AG09319 (cell line): ENCODE results near the gene TLCD2.

Source experiments
- DNase-seq: peaks from one replicate; pipeline ENCODE4 v3.0.0-alpha.2; 2010; ENCODE audit warnings: low read depth; ENCODE audit errors: extremely low read depth
- TF ChIP-seq, protein P1 (sequence below): IDR thresholded peaks from 2 replicates; pipeline ENCODE4 v1.5.1; 2011; ENCODE audit warnings: low read depth, mild to moderate bottlenecking, inconsistent platforms, low read length, moderate library complexity

TLCD2 gene

DNA sequence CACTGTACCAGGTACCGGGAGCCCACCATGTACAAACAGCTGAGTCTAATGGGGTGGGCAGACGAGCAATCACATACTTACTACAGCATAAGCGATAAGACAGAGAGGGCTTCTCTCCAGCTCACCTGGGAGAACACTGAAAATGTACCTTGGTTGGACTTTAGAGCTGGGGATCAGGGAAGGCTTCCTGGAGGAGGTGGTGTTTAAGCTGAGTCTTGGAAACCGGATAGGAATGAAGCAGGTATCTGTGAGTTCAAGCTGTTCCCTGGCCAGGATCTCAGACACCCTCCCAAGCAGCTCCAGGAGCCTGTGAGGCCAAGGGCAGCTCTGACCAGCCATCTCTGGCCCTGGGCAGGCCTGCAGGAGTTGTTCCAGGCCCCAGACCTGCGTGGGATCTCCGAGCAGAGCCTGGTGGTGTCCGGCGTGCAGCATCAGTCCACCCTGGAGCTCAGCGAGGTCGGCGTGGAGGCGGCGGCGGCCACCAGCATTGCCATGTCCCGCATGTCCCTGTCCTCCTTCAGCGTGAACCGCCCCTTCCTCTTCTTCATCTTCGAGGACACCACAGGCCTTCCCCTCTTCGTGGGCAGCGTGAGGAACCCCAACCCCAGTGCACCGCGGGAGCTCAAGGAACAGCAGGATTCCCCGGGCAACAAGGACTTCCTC lies 43.7 kb upstream of the TLCD2 start:
- no peak for DNase-seq
- TF ChIP-seq, protein P1, sequence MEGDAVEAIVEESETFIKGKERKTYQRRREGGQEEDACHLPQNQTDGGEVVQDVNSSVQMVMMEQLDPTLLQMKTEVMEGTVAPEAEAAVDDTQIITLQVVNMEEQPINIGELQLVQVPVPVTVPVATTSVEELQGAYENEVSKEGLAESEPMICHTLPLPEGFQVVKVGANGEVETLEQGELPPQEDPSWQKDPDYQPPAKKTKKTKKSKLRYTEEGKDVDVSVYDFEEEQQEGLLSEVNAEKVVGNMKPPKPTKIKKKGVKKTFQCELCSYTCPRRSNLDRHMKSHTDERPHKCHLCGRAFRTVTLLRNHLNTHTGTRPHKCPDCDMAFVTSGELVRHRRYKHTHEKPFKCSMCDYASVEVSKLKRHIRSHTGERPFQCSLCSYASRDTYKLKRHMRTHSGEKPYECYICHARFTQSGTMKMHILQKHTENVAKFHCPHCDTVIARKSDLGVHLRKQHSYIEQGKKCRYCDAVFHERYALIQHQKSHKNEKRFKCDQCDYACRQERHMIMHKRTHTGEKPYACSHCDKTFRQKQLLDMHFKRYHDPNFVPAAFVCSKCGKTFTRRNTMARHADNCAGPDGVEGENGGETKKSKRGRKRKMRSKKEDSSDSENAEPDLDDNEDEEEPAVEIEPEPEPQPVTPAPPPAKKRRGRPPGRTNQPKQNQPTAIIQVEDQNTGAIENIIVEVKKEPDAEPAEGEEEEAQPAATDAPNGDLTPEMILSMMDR, result no peak

DNA sequence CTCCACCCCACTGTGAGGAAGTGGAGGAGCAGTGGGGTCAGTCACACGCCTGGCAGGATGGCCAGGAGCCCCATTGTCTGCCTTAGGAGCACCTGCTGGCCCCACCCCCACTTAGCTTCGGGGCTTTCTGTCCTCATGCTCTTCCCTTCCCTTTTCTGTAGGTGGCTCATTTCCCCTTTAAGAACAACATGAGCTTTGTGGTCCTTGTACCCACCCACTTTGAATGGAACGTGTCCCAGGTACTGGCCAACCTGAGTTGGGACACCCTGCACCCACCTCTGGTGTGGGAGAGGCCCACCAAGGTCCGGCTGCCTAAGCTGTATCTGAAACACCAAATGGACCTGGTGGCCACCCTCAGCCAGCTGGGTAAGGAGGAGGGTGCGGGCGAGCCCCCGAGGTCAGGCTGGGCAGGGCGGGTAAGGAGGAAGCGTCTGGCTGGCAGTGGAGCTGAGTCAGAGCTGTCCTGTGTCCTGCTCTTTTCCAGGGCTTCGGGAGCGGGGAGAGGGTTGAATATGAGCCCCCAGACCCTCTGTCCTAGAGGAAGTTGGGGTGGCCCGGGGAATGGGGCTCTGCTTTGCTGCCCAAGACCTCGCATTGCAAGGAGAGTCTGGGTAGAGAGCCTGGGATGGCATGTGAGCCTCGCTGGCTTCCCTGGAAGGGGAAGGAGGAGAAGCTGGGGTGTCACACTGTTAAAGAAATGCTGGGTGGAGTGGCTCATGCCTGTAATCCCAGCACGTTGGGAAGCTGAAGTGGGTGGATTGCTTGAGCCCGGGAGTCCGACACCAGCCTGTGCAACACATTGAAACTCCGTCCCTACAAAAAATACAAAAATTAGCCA lies 42.5 kb upstream of the TLCD2 start:
- DNase-seq, result no peak
- TF ChIP-seq, protein P1, result no peak

DNA sequence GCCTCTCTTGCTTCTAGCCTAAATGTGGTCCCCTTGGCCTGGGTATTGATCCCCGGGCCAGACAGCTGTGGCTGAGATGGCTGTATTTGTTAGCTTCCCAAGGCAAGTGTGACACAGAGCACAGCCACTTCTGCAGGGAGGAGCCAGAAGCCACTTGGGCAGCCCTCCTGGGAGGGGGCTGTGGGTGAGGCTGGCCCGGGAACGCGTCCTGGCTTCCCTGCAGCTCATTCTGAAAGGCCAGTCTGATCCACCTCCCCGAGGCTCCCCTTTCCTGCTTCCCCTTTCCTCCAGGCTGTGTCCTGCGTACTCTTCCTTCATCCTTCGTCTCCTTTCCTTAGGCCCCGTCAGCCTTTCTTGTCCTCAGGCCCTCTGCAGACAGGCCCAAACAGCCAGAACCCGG lies 40.5 kb upstream of the TLCD2 start:
- no peak for DNase-seq
- TF ChIP-seq, protein P1, result no peak

DNA sequence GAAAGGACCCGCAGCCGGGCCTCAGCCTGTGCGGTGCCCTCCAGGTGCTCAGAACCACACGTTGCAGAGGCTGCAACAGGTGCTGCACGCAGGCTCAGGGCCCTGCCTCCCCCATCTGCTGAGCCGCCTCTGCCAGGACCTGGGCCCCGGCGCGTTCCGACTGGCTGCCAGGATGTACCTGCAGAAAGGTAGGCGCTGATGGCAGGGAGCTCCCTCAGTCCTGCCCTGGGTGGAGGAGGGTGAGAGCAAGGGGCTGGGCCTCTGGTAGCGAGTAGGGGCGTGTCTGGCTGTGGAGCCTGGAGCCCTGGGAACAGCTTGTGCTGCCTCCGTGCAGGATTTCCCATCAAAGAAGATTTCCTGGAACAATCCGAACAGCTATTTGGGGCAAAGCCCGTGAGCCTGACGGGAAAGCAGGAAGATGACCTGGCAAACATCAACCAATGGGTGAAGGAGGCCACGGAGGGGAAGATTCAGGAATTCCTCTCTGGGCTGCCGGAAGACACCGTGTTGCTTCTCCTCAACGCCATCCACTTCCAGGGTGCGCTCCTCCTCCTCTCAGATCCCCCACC lies 36.9 kb upstream of the TLCD2 start:
- TF ChIP-seq, protein P1, result no peak

DNA sequence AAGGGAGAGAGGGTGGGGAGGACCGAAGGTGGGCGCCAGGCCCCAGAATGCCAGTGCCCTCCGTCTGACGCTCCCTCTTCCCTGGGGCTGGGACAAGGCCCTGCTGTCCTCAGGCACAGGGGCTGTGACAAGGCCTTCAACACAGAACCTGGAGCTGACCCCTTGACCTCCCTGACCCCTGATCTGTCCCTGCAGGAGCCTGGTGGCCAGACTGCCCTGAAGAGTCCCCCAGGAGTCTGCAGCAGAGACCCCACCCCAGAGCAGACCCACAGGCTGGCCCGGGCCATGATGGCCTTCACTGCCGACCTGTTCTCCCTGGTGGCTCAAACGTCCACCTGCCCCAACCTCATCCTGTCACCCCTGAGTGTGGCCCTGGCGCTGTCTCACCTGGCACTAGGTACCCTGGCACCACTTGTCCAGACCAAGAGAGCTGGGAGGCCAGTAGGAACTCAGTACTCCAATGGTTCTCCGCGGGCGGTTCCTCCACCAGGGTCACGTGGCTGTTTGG lies 35.4 kb upstream of the TLCD2 start:
- TF ChIP-seq, protein P1, result no peak
- DNase-seq, result no peak

More for the DNA sequence above, 36.9 kb upstream of the TLCD2 start:
- no peak for DNase-seq

DNA sequence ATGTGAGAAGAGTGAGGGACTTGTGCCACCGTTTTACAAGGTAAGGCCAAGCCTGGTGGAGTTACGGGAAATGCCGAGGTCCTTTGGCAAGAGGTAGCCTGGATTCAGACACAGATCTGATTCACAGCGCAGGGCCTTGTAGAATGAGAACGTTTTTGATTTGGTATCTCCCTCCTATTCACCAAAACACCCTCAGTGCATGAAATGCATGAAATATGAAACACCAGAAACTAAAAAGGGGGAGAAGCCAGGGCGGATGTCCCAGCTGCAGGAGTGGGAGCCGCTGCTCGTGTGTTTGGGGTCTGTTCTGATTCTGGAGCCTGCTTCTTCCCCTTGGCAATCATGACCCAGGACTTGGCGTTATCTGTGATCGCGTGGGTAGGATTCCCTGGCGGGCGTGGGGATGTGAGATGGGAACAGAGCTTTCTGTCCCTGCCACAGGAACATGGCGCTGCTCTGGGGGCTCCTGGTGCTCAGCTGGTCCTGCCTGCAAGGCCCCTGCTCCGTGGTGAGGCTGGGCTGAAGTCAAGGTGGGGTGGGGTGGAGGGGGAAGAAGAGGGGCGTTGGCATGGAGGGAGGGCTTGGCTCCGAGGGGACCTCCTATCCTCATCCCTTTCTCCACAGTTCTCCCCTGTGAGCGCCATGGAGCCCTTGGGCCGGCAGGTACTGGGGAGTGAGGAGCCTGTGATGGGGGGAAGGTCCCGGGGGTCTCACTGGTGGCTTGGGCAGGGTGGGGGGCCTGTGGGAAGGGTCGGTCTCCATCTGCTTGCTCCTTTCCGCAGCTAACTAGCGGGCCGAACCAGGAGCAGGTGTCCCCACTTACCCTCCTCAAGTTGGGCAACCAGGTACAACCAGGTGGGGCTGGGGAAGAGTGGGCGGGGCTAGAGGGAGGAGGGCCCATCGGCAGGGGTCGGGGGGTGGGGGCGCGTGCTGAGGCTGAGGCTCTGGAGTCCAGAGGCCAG lies 34.7 kb upstream of the TLCD2 start:
- TF ChIP-seq, protein P1, result no peak

More for the DNA sequence above, 34.7 kb upstream of the TLCD2 start:
- no peak for DNase-seq
